GM19023 (cell line): ENCODE data around the gene EIF2A.
"Not testable (repeated sequence)": the region's sequence is repeated elsewhere in the genome, so short reads cannot be mapped to it uniquely, and the experiment has no call there.

Experiments
- ATAC-seq: cut with Tn5 transposase; IDR thresholded peaks from one replicate; pipeline ENCODE4 v1.9.1; 2021; ENCODE audit warnings: mild to moderate bottlenecking, moderate library complexity; ENCODE audit not compliant: unreplicated experiment

The EIF2A gene

DNA sequence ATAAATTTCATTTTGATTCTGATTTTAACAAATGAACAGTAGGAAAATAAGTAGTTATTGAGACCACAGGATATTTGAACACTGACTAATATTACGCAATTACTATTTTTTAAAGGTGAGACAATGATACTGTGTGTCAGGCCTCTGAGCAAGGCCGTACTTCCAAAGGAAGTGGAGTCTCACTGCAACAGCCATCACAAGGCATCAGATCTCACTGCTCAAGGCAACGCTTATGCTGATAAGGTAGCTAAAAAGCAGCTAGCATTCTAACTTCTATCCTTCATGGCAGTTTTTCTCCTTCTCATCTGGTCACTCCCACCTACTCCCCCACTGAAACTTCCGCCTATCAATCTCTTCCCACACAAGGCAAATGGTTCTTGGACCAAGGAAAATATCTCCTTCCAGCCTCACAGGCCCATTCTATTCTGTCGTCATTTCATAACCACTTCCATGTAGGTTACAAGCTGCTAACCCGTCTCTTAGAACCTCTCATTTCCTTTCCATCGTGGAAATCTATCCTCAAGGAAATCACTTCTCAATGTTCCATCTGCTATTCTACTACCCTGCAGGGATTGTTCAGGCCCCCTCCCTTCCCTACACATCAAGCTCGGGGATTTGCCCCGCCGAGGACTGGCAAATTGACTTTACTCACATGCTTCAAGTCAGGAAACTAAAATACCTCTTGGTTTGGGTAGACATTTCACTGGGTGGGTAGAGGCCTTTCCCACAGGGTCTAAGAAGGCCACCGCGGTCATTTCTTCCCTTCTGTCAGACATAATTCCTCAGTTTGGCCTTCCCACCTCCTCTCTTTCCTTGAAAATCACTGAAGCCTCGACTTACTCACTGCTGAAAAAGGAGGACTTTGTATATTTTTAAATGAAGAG lies 54.3 kb downstream of the EIF2A start:
- not testable (repeated sequence) for ATAC-seq

DNA sequence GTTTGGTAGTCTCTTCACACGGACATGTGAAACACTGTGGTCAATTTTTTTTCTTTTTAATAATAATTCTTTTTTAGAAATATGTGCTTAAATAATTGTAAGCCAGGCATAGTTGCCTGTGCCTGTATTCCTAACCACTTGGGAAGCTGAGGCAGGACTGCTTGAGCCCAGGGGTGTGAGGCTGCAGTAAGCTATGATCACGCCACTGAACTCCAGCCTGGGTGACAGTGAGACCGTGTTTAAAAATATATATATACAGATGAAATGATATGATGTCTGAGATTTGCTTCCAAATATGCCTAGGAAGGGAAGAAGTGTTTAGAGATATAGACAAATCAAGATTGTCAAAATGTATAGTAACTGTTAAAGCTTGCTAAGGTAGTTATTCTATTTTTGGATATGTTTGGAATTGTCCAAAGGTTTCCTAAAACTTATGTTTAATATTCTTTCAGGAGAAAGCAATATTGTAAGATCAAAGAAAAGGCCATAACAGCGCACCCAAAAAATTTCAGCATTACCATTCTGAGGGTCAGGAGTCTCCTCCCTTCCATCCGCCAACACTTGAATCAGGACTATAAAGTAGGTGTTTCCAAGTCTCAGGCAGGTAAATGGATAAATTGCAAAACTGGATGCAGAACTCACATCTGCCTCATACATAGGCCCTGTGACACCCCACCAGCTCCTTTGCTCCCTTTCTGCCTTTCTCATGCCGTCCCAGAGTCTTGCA lies 56.0 kb downstream of the EIF2A start:
- ATAC-seq = peak; percentile 15

DNA sequence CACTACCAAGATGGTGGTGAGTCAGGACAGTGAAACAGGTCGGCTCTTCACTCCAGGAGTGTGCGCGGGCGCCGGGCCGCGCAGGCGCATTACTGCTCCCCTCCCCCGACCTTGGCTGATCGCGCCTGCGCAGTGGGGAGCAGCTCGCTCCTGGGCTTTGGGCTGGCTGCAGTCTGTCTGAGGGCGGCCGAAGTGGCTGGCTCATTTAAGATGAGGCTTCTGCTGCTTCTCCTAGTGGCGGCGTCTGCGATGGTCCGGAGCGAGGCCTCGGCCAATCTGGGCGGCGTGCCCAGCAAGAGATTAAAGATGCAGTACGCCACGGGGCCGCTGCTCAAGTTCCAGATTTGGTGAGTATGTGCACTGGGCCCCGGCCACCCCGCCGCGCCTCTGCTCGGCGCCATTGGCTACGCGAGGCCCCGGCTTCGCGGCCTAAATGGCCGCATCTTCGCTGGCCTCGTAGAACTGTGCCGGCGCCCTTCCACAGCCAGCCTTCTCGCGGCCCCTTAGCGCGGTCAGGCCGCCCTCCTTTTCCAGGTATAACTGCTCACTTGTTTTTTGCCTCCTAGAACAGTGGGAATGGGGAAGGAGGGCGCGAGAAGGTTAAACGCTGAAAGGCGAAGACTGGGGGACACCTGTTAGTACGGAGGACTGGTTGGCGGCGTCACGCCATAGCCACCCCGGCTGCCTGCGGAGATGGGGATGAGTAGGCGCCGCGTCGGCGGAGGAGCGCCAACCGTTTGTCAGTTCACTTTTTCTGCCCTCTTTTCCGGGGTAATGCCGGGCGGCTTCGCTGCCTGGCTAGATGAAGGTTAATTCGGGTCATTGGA lies 56.8 kb downstream of the EIF2A start, which contains the start of gene SELENOT:
TSS of gene SELENOT (plus strand) at position 169 of the 827 bp plus-strand sequence. CDS start at position 211, 42 bp downstream.
- peak; percentile 60 for ATAC-seq

DNA sequence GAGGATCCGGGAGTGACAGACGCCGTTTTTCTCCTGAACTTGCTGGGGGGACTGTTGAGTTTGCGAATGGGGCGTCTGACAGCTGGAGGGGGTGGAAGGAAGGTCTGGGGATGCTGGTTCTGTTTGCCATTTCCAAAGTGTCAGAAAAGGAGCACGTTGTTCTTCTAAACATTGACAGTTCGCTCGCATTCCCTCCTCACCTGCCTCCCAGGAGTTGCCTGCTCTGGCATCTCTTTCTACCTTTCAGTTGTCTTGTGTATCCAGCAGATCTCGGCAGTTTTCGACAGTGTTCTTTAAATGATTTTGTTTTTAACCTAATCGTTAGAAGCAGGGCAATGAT lies 57.4 kb downstream of the EIF2A start:
- ATAC-seq = no peak

- no peak for ATAC-seq
Measured at GRCh38 chr3:150605998-150606641, 59.5 kb downstream of the EIF2A start.

DNA sequence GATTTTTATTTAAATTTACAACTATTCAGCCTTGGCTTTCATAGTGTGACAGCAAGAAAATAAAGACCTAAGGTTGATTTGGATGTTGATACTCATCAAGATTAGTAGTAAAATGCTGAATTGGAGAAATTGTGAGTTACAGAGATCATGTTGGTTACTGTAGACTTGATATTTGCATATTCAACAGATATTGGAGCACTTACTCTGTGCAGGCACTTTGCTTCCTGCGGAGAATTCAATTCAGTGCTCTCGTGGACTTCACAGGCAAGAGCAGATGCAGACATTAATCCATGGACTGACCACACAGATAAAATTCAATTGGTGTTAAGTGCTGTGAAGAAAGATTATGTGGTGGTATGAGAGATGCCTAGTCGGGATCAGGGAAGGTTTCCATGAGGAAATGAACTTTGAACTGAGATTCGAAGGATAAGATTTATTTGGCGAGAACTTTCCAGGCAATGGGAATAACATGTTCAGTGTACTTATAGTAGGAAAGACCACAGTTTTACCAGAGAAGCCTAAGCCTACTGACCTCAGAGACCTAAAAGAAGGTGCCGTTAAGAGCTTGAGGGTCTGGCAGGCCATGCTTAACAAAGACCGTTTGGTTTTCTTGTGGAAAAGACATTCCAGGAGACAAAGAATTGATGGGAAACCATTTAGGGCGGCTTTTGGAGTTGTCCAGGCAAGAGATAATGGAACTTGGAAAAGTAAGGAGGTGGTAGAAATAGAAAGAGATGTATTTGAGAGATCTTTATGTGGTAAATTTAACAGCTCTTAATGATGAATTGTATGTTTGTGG lies 60.9 kb downstream of the EIF2A start:
- no peak for ATAC-seq

DNA sequence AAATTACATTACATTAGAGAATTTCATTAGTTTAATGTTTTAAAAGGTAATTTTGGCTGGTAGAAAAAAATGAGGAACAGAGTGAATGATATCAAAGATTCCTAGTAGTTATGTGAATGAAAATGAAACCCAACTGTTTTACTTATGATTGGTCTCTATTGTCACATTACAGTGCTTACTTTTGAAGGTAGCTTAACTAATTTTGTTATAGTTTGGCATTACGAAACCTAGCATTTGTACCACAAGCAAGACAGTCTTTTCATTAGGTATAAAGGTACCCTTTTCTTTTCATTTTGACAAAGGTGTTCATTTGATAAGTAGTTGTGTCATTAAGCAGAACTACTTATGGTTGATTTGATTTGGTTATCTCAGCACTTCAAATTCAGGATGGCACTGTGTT lies 63.4 kb downstream of the EIF2A start:
- ATAC-seq = no peak

- no peak for ATAC-seq
Measured at GRCh38 chr3:150610785-150611184, 64.2 kb downstream of the EIF2A start.

- ATAC-seq = no peak
Measured at GRCh38 chr3:150611666-150612065, 65.1 kb downstream of the EIF2A start.

DNA sequence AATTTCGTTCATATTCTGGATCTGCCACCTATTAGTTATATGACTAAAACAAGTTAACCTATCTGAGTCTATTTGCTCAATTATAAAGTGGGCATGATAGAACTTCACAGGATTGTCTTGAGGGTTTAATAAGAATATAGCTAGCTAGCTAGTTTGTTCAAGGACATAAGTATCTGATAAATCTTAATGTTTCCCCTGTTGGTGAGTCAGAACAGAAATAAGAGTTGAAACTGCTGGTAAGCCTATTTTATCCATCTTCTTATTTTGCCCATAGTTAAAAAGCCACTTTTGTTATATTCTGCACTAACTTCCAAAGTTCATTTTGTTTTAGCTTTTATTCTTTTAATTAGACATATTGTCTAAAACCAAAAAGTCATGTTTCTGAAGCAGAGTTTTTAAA lies 65.9 kb downstream of the EIF2A start:
- ATAC-seq = no peak

DNA sequence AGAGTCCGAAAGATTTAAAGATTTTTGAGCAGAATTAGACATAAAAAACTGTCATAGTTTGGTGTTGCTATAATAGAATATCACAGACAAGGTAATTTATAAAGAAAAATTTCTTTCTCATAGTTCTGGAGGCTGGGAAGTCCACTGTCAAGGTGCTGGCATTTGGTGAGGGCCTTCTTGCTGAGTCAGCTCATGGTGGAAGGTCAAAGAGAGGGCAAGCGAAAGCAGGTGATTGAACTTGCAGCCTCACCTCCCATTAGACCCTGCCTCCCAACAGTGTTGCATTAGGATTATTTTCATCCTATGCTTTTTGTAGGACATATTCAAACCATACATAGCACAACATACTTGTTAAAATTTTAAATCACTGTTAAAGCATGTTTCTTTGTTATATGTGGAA lies 66.4 kb downstream of the EIF2A start:
- ATAC-seq = no peak

GRCh38 chr3:150613709-150614480 lies 67.3 kb downstream of the EIF2A start:
- ATAC-seq = no peak

DNA sequence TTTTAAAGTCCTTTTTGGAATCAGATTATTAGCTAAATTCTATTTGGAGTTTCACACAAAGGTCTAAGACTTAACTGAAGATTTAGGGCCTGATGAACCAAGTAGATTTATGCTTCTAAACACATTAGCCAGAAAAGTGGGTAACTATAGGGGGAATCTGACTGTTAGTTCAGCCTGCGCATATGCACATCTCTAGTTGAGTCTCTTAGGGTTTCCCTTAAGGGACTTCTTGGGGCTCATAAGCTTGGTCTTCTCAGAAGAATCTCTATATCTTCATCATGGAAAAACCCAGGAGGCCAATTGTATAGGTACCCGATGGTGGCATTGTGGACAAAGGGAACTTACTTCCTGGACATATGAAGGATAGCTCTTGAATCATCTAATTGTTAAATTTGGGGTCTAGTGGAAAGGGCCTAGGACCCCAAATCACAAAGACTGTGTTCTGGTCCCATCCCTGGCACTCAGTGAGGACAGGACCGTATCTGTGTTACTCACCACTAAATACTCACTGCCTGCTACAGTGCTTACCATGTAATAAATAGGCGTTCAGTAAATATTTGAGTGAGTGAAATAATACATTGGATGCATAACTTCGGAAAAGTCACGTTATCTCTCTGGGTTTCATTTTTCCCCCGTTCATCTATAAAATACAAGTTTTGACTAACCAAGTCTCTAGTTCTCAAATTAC lies 73.6 kb downstream of the EIF2A start:
- no peak for ATAC-seq

- not testable (repeated sequence) for ATAC-seq
Measured at GRCh38 chr3:150622955-150623354, 76.4 kb downstream of the EIF2A start.

- no peak for ATAC-seq
Measured at GRCh38 chr3:150623945-150624344, 77.4 kb downstream of the EIF2A start.

- no peak for ATAC-seq
Measured at GRCh38 chr3:150626148-150626930, 79.8 kb downstream of the EIF2A start.

DNA sequence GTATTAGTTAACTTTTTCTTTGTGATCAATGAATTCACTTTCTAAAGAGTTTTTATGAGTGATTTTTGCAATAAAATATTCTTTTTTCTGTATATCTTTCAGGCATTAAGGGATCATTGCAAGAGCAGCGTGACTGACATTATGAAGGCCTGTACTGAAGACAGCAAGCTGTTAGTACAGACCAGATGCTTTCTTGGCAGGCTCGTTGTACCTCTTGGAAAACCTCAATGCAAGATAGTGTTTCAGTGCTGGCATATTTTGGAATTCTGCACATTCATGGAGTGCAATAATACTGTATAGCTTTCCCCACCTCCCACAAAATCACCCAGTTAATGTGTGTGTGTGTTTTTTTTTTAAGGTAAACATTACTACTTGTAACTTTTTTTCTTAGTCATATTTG lies 81.0 kb downstream of the EIF2A start:
- no peak for ATAC-seq
